ENCODE results near the gene SOX6. TPM values are rescaled to one million over a fixed set of nuclear protein-coding genes. Genes with fewer than 3 reads are reported as not detected.

The SOX6 gene
- total and polyA plus RNA-seq, 2 donors (not counting 3 experiments of a cell fraction or from before 2014, with no cell fraction given), result 0.14 to 3.7 TPM

- ChIA-PET POLR2A (no interaction called here), CTCF (no interaction called here)
- intact Hi-C loops (cut with micrococcal nuclease), result no loop called here
- Histone ChIP-seq H3K4me1 (ENCODE audit: control insufficient read depth, extremely low read depth, insufficient read depth, low read length) (no peaks in the 10 kb centered on the region), H4K20me1 (replicated peaks; ENCODE audit: control insufficient read depth, extremely low read depth, insufficient read depth, low read length) (no peaks in the 10 kb centered on the region), H3K4me3 (replicated peaks in 1 of 3; ENCODE audit: insufficient read depth in 1 of 3, low read depth in 1 of 3, low read length in 3 of 3) (no peak overlapping the region), H3K4me2 (ENCODE audit: insufficient read depth, low read length) (no peak overlapping the region), H3K27ac (ENCODE audit: insufficient read depth, low read depth, low read length) (no peak overlapping the region), H3K9me3 (replicated peaks; ENCODE audit: control insufficient read depth, insufficient read depth, low read length) (no peaks in the 10 kb centered on the region), H2AFZ (ENCODE audit: low read depth, low read length) (no peak overlapping the region), H3K9ac (replicated peaks; ENCODE audit: extremely low read depth, insufficient read depth, low read length) (no peak overlapping the region), H3K36me3 (ENCODE audit: control insufficient read depth in 2 of 2, extremely low read depth in 1 of 2, insufficient read depth in 2 of 2, low read length in 2 of 2) (no peaks in the 10 kb centered on the region), H3K9me1 (replicated peaks; ENCODE audit: control insufficient read depth, extremely low read depth, insufficient read depth, low read length) (no peaks in the 10 kb centered on the region), H3K79me2 (ENCODE audit: control insufficient read depth, insufficient read depth, low read length) (no peaks in the 10 kb centered on the region), H3K27me3 (ENCODE audit: control insufficient read depth in 2 of 2, insufficient read depth in 2 of 2, low read length in 2 of 2) (peaks cover under 1 to 3% of the 10 kb centered on the region in 2 experiments)
- no peak for DNase-seq (ENCODE audit: low read depth, low spot score)
- dilution Hi-C loops (cut with MboI; ENCODE audit: extremely low pct_ligation_motif_present, low sequenced_read_pairs), result no loop called here
- no peak for FAIRE-seq
- TF ChIP-seq JUN (IDR thresholded peaks at IDR 0.05; ENCODE audit: borderline replicate concordance, insufficient read depth, insufficient read length, low read depth), result no peak
- no peak for TF ChIP-seq EZH2 (IDR thresholded peaks at IDR 0.05; ENCODE audit: borderline replicate concordance, low read depth, low read length, severe bottlenecking)
- no peak for TF ChIP-seq POLR2AphosphoS5 (IDR thresholded peaks at IDR 0.05; ENCODE audit: insufficient read depth, low read depth, low read length)
- TF ChIP-seq GATA2 (IDR thresholded peaks at IDR 0.05; ENCODE audit: insufficient read depth, insufficient read length, low read depth, low read length), result no peak
- TF ChIP-seq, protein P1, sequence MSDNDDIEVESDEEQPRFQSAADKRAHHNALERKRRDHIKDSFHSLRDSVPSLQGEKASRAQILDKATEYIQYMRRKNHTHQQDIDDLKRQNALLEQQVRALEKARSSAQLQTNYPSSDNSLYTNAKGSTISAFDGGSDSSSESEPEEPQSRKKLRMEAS (IDR thresholded peaks at IDR 0.05; ENCODE audit: insufficient read depth, insufficient read length), result no peak
- TF ChIP-seq CTCF (IDR thresholded peaks at IDR 0.05; ENCODE audit: extremely low read depth in 1 of 2, insufficient read depth in 1 of 2, low read depth in 1 of 2, low read length in 2 of 2), result no peak
- TF ChIP-seq POLR2A (IDR thresholded peaks at IDR 0.05; ENCODE audit: low read depth, low read length), result no peak
- TF ChIP-seq FOS (IDR thresholded peaks at IDR 0.05; ENCODE audit: borderline replicate concordance, insufficient read depth, low read length), result no peak
- no peak for TF ChIP-seq MYC (IDR thresholded peaks at IDR 0.05; ENCODE audit: low read depth, low read length)
- BruUV-seq (replicated peaks), result no TSS peak
These were observed 397.4 kb downstream of the SOX6 start for GRCh38 chr11:15958910-15959309.
